Activated CD4-positive, alpha-beta memory T cell treated with anti-CD3 and anti-CD28 coated beads, Interleukin-2, amount 10 ng/mL, durations not matched to agents 7 days and 5 days (primary cell): ENCODE results near the gene FBXO2. TPM values are rescaled to one million over a fixed set of nuclear protein-coding genes. Genes with fewer than 3 reads are reported as not detected.

Experiments used
- CTCF ChIA-PET: fragments of 350-600 bp; sonication (Branson Sonifier 250); formaldehyde crosslinking; loops from one replicate; lab custom pipeline; 2021; ENCODE audit warnings: antibody characterized with exemption, inconsistent platforms; lab: Charles Lee
- POLR2A ChIA-PET: fragments of 350-600 bp; sonication (Branson Sonifier 250); formaldehyde crosslinking; loops from one replicate; lab custom pipeline; 2021; ENCODE audit warnings: antibody characterized with exemption; lab: Charles Lee
- DNase-seq: peaks from one replicate; pipeline ENCODE4 v3.0.0-alpha.2; 2020
- H3K27ac Mint-ChIP-seq: one replicate; pipeline ENCODE4 v1.8.0; 2021; ENCODE audit warnings: mild to moderate bottlenecking, mixed read lengths
- H3K27me3 Mint-ChIP-seq: one replicate; pipeline ENCODE4 v1.8.0; 2021; ENCODE audit warnings: mixed read lengths
- H3K36me3 Mint-ChIP-seq: one replicate; pipeline ENCODE4 v1.8.0; 2021; ENCODE audit warnings: low read depth, mixed read lengths
- H3K4me1 Mint-ChIP-seq: one replicate; pipeline ENCODE4 v1.8.0; 2021; ENCODE audit warnings: mixed read lengths
- H3K4me3 Mint-ChIP-seq: one replicate; pipeline ENCODE4 v1.8.0; 2021; ENCODE audit warnings: mild to moderate bottlenecking, mixed read lengths
- H3K9me3 Mint-ChIP-seq: one replicate; pipeline ENCODE4 v1.8.0; 2021; ENCODE audit warnings: mixed read lengths
- total RNA-seq, 2 experiments: library from RNA; stranded (reverse); gene quantifications; one replicate each; pipeline ENCODE4 v1.2.3, GENCODE V29; 2021

The FBXO2 gene
- total RNA-seq, 2 experiments from 2014 or later = 1.4 to 1.8 TPM

GRCh38 chr1:11678442-11678841, 24.2 kb upstream of the FBXO2 start:
- Mint-ChIP-seq H3K4me3 (no peak overlapping the region), H3K27ac (no peak overlapping the region), H3K36me3 (peaks cover 14% of the 10 kb centered on the region), H3K9me3 (no peaks in the 10 kb centered on the region), H3K27me3 (peaks cover 4% of the 10 kb centered on the region), H3K4me1 (peaks cover 20% of the 10 kb centered on the region)
- DNase-seq = no peak
- POLR2A ChIA-PET = interaction anchor here (0.8 to 5.2 kb wide), 2 partner anchors 14 to 41 kb away, joined by 4 to 53 read pairs; partner anchors contain the start of gene FBXO6
- CTCF ChIA-PET = interaction anchor here (1.1 to 1.2 kb wide), 2 partner anchors 28 to 43 kb away, joined by 3 read pairs; no protein-coding TSS in a partner anchor

DNA sequence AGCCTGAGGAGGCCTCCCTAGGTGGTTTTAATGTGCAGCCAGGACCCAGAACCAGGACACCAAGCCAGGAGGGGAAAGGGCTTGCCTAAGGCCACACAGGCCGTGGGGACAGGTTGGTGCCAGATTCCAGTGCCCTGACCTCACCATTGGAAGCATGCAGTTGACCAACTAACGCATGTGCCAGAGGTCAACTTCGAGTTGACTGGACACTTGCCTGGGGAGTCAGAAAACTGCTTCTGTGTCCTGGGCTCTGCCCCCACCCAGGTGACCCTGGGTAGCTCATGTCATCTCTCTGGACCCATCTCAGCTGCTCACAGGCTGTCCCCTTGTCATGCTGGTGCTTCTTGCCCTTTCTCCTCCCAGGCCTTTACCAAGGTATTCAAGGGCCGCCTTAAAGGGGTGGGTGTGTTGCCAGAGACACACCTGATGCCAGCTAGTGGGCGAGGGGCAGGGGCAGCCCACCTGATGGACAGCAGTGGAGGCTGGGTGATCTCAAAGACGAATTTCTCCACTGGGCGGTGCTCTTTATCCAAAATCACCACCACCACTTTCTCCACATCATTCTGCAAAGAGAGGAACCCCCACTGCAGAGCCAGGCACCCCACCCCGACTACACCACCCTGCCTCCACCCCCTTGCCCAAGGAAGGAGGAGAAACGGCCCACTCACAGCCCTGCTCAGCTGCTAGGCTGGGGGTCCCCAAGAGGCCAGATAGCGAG, 22.3 kb upstream of the FBXO2 start:
- peaks cover 17% of the 10 kb centered on the region for H3K36me3 Mint-ChIP-seq
- H3K4me1 Mint-ChIP-seq = peaks cover 18% of the 10 kb centered on the region
- H3K4me3 Mint-ChIP-seq = no peak overlapping the region
- H3K27me3 Mint-ChIP-seq = no peaks in the 10 kb centered on the region
- no peaks in the 10 kb centered on the region for H3K9me3 Mint-ChIP-seq
- no peak for DNase-seq
- H3K27ac Mint-ChIP-seq = no peak overlapping the region
- CTCF ChIA-PET = interaction anchor here (1.0 to 1.9 kb wide), 3 partner anchors 12 to 43 kb away, joined by 3 to 7 read pairs (median 4); no protein-coding TSS in a partner anchor
- POLR2A ChIA-PET = interaction anchor here (1.5 to 1.8 kb wide), 2 partner anchors 12 to 13 kb away, joined by 8 to 13 read pairs; partner anchors contain the start of gene FBXO6

DNA sequence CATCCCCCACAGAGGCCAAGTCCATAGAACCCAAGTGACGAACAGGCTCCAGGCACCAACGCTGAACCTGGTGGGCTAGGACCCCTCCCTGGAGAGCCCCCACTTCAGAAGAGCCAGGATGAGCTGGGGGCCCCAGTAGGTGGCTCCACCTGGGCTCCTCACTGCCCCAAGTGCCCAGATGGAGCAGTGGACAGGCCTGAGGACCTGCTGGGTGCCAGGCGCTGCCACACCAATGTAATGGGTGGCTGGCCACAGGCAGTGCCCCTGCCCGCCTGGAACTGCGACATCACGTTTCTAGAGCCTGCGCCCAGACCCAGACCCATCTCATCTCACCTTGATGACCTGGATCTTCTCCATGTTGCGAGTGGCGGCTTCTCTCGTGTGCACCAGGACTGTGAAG, 21.1 kb upstream of the FBXO2 start:
- no peaks in the 10 kb centered on the region for H3K9me3 Mint-ChIP-seq
- no peak overlapping the region for H3K4me3 Mint-ChIP-seq
- H3K36me3 Mint-ChIP-seq = peaks cover 22% of the 10 kb centered on the region
- POLR2A ChIA-PET = interaction anchor here (1.8 kb wide), 1 partner anchor 11 kb away, joined by 13 read pairs; the partner anchor contains the start of gene FBXO6
- no peak for DNase-seq
- H3K4me1 Mint-ChIP-seq = peaks cover 17% of the 10 kb centered on the region
- no peaks in the 10 kb centered on the region for H3K27me3 Mint-ChIP-seq
- no peak overlapping the region for H3K27ac Mint-ChIP-seq
- CTCF ChIA-PET = no interaction called here

DNA sequence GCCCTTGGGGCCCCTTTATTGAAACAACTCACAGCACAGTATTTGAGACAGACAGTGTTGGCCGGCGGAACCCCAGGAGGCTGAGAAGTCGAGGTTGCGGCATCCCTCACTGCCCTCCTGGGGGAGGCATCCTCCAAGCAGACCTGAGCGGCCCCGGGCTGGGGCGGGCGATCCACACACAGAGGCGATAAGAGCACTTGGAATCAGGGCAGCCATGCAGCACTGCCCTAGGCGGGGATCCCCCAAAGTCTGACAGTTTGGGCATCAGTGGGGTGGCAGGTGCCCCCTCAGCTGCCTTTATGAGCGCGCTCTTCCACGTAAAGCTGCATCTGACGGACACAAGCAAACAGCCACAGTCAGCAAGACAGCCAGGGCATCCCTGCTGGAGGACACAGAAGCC, 20.3 kb upstream of the FBXO2 start:
- Mint-ChIP-seq H3K36me3 (peaks cover 25% of the 10 kb centered on the region), H3K9me3 (no peaks in the 10 kb centered on the region), H3K4me3 (no peak overlapping the region), H3K4me1 (peaks cover 12% of the 10 kb centered on the region), H3K27me3 (no peaks in the 10 kb centered on the region), H3K27ac (no peak overlapping the region)
- DNase-seq = no peak
- ChIA-PET POLR2A (interaction anchor here (0.8 to 1.8 kb wide), 2 partner anchors 10 to 11 kb away, joined by 3 to 13 read pairs; partner anchors contain the start of gene FBXO6), CTCF (no interaction called here)

GRCh38 chr1:11673089-11673769, 19.0 kb upstream of the FBXO2 start:
- H3K4me3 Mint-ChIP-seq = no peak overlapping the region
- H3K27me3 Mint-ChIP-seq = no peaks in the 10 kb centered on the region
- ChIA-PET POLR2A (interaction anchor here (0.9 to 2.2 kb wide), 3 partner anchors 8 to 9 kb away, joined by 3 to 9 read pairs (median 7); partner anchors contain the start of genes FBXO6 and MAD2L2), CTCF (interaction anchor here (1.8 kb wide), 1 partner anchor 9 kb away, joined by 6 read pairs; the partner anchor contains the start of gene FBXO6)
- H3K4me1 Mint-ChIP-seq = peaks cover 6% of the 10 kb centered on the region
- peaks cover 31% of the 10 kb centered on the region for H3K36me3 Mint-ChIP-seq
- no peak for DNase-seq
- H3K9me3 Mint-ChIP-seq = no peaks in the 10 kb centered on the region
- no peak overlapping the region for H3K27ac Mint-ChIP-seq

- ChIA-PET POLR2A (interaction anchor here (1.2 to 2.2 kb wide), 3 partner anchors 8 to 237 kb away, joined by 3 to 9 read pairs (median 7); partner anchors contain the start of genes FBXO6 and MAD2L2), CTCF (interaction anchor here (0.7 to 1.5 kb wide), 2 partner anchors 21 to 28 kb away, joined by 3 to 5 read pairs; no protein-coding TSS in a partner anchor)
- DNase-seq = no peak
- Mint-ChIP-seq H3K4me1 (peaks cover 11% of the 10 kb centered on the region), H3K9me3 (no peaks in the 10 kb centered on the region), H3K4me3 (no peak overlapping the region), H3K36me3 (peaks cover 35% of the 10 kb centered on the region), H3K27me3 (no peaks in the 10 kb centered on the region), H3K27ac (no peak overlapping the region)
These were observed 17.5 kb upstream of the FBXO2 start for GRCh38 chr1:11671544-11672286.

DNA sequence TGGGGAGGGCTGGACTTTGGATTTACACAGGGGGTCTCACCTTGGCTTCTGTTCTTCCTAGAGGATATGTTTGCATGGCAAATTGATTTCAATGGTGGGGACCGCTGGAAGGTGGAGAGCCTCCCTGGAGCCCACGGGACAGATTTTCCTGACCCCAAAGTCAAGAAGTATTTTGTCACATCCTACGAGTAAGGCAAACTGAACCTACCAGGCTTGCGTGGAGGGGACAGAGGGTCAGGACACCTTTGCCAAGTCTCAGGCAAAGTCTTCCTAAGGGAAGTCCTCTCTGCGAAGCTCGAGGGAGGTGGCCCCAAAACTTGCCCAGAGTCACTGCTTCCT, 16.9 kb upstream of the FBXO2 start:
- ChIA-PET CTCF (interaction anchor here (1.5 kb wide), 1 partner anchor 20 kb away, joined by 5 read pairs; no protein-coding TSS in a partner anchor), POLR2A (interaction anchor here (1.2 kb wide), 1 partner anchor 237 kb away, joined by 3 read pairs; no protein-coding TSS in a partner anchor)
- no peak for DNase-seq
- H3K36me3 Mint-ChIP-seq = peaks cover 35% of the 10 kb centered on the region
- H3K27ac Mint-ChIP-seq = no peak overlapping the region
- H3K4me1 Mint-ChIP-seq = peaks cover 14% of the 10 kb centered on the region
- no peak overlapping the region for H3K4me3 Mint-ChIP-seq
- no peaks in the 10 kb centered on the region for H3K9me3 Mint-ChIP-seq
- no peaks in the 10 kb centered on the region for H3K27me3 Mint-ChIP-seq

- CTCF ChIA-PET = interaction anchor here (1.5 kb wide), 1 partner anchor 20 kb away, joined by 5 read pairs; no protein-coding TSS in a partner anchor
- no peaks in the 10 kb centered on the region for H3K9me3 Mint-ChIP-seq
- H3K27me3 Mint-ChIP-seq = no peaks in the 10 kb centered on the region
- H3K27ac Mint-ChIP-seq = no peak overlapping the region
- H3K4me1 Mint-ChIP-seq = peaks cover 18% of the 10 kb centered on the region
- DNase-seq = no peak
- POLR2A ChIA-PET = interaction anchor here (1.2 kb wide), 1 partner anchor 238 kb away, joined by 3 read pairs; no protein-coding TSS in a partner anchor
- peaks cover 34% of the 10 kb centered on the region for H3K36me3 Mint-ChIP-seq
- no peak overlapping the region for H3K4me3 Mint-ChIP-seq
These were observed 16.5 kb upstream of the FBXO2 start for GRCh38 chr1:11670747-11671146.

DNA sequence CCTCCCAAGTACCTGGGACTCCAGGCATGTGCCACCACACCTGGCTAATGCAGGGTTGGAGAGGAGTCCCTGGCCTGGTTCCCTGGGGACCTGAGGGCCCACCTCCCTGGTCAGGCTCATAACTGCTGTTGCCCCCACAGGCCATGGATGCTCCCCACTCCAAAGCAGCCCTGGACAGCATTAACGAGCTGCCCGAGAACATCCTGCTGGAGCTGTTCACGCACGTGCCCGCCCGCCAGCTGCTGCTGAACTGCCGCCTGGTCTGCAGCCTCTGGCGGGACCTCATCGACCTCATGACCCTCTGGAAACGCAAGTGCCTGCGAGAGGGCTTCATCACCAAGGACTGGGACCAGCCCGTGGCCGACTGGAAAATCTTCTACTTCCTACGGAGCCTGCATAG, 14.3 kb upstream of the FBXO2 start:
- peaks cover 22% of the 10 kb centered on the region for H3K36me3 Mint-ChIP-seq
- H3K27ac Mint-ChIP-seq = no peak overlapping the region
- H3K4me3 Mint-ChIP-seq = no peak overlapping the region
- ChIA-PET POLR2A (no interaction called here), CTCF (no interaction called here)
- H3K27me3 Mint-ChIP-seq = no peaks in the 10 kb centered on the region
- no peaks in the 10 kb centered on the region for H3K9me3 Mint-ChIP-seq
- H3K4me1 Mint-ChIP-seq = peaks cover 21% of the 10 kb centered on the region
- DNase-seq = no peak

- ChIA-PET POLR2A (interaction anchor here (0.7 to 4.0 kb wide), 34 partner anchors 8 to 652 kb away, joined by 3 to 53 read pairs (median 7); partner anchors contain the start of genes AGTRAP, FBXO2, FBXO44 and MAD2L2), CTCF (interaction anchor here (0.6 to 3.7 kb wide), 32 partner anchors 9 to 627 kb away, joined by 3 to 65 read pairs (median 6); partner anchors contain the start of genes AGTRAP, DISP3, FBXO2 and FBXO44)
- H3K36me3 Mint-ChIP-seq = peaks cover 31% of the 10 kb centered on the region
- DNase-seq = peak; percentile 82
- H3K9me3 Mint-ChIP-seq = no peaks in the 10 kb centered on the region
- peak overlapping the region; percentile 83 for H3K4me3 Mint-ChIP-seq
- no peaks in the 10 kb centered on the region for H3K27me3 Mint-ChIP-seq
- peaks cover 25% of the 10 kb centered on the region for H3K4me1 Mint-ChIP-seq
- H3K27ac Mint-ChIP-seq = peak overlapping the region; percentile 92
These were observed 10.3 kb upstream of the FBXO2 start for GRCh38 chr1:11664336-11665065.

- ChIA-PET CTCF (interaction anchor here (0.9 kb wide), 1 partner anchor 59 kb away, joined by 3 read pairs; no protein-coding TSS in a partner anchor), POLR2A (no interaction called here)
- Mint-ChIP-seq H3K4me1 (peaks cover 15% of the 10 kb centered on the region), H3K9me3 (no peaks in the 10 kb centered on the region), H3K27me3 (no peaks in the 10 kb centered on the region), H3K4me3 (no peak overlapping the region), H3K36me3 (peaks cover 29% of the 10 kb centered on the region), H3K27ac (no peak overlapping the region)
- no peak for DNase-seq
These were observed 6.9 kb upstream of the FBXO2 start for GRCh38 chr1:11661103-11661502.
